H9 (cell line): Measurements from ENCODE around the gene LINGO4. TPM values are rescaled to one million over a fixed set of nuclear protein-coding genes. Genes with fewer than 3 reads are reported as not detected.
A peak's percentile ranks its signal among the peaks of the same experiment; 100 is the strongest.

Source experiments
- DNase-seq: peaks from one replicate; pipeline ENCODE4 v3.0.0-alpha.2; 2017
- H2AFZ ChIP-seq: one replicate; pipeline ENCODE4 v1.6.1; 2013; ENCODE audit warnings: mild to moderate bottlenecking, low read length, control low read depth, moderate library complexity
- H2AK5ac ChIP-seq: 2 replicates; pipeline ENCODE4 v1.6.1; 2013; ENCODE audit warnings: low read length, control low read depth, mixed read lengths; ENCODE audit not compliant: insufficient read length
- H2BK120ac ChIP-seq: one replicate; pipeline ENCODE4 v1.6.1; 2013; ENCODE audit warnings: low read depth, mild to moderate bottlenecking, low read length, control low read depth, inconsistent platforms; ENCODE audit not compliant: poor library complexity, severe bottlenecking
- H2BK12ac ChIP-seq: 2 replicates; pipeline ENCODE4 v1.6.1; 2013; ENCODE audit warnings: low read length, control low read depth, mixed read lengths, low read depth; ENCODE audit not compliant: insufficient read length
- H2BK15ac ChIP-seq: 2 replicates; pipeline ENCODE4 v1.6.1; 2013; ENCODE audit warnings: low read depth, low read length, control low read depth
- H2BK20ac ChIP-seq: one replicate; pipeline ENCODE4 v1.6.1; 2013; ENCODE audit warnings: low read depth, mild to moderate bottlenecking, low read length, control low read depth, inconsistent platforms; ENCODE audit not compliant: poor library complexity, severe bottlenecking
- H2BK5ac ChIP-seq: 2 replicates; pipeline ENCODE4 v1.6.1; 2013; ENCODE audit warnings: low read length, control low read depth, mixed read lengths; ENCODE audit not compliant: insufficient read length
- H3K14ac ChIP-seq: 2 replicates; pipeline ENCODE4 v1.6.1; 2013; ENCODE audit warnings: low read length, control low read depth; ENCODE audit not compliant: insufficient read depth
- H3K18ac ChIP-seq: 2 replicates; pipeline ENCODE4 v1.6.1; 2013; ENCODE audit warnings: low read depth, mild to moderate bottlenecking, mixed read lengths, low read length, control low read depth; ENCODE audit not compliant: insufficient read length
- H3K23ac ChIP-seq: 2 replicates; pipeline ENCODE4 v1.6.1; 2013; ENCODE audit warnings: low read length, control low read depth, mixed read lengths, low read depth; ENCODE audit not compliant: insufficient read length
- H3K23me2 ChIP-seq: 2 replicates; pipeline ENCODE4 v1.6.1; 2013; ENCODE audit warnings: low read depth, mild to moderate bottlenecking, mixed read lengths, low read length, control low read depth; ENCODE audit not compliant: insufficient read length, poor library complexity, severe bottlenecking
- H3K27ac ChIP-seq: 2 replicates; pipeline ENCODE4 v1.5.1; 2013; ENCODE audit warnings: low read length, control low read depth, mixed read lengths, low read depth; ENCODE audit not compliant: insufficient read length
- H3K27me3 ChIP-seq: 2 replicates; pipeline ENCODE4 v1.6.1; 2013; ENCODE audit warnings: low read length, control low read depth, inconsistent platforms; ENCODE audit not compliant: insufficient read depth
- H3K4ac ChIP-seq: 2 replicates; pipeline ENCODE4 v1.6.1; 2013; ENCODE audit warnings: low read depth, mild to moderate bottlenecking, control low read depth, inconsistent platforms, low read length, moderate library complexity
- H3K4me1 ChIP-seq: 2 replicates; pipeline ENCODE4 v1.6.1; 2013; ENCODE audit warnings: low read length, control low read depth, inconsistent platforms; ENCODE audit not compliant: insufficient read depth
- H3K4me2 ChIP-seq: 2 replicates; pipeline ENCODE4 v1.6.1; 2013; ENCODE audit warnings: low read length, control low read depth, mixed read lengths; ENCODE audit not compliant: insufficient read length, insufficient read depth
- H3K56ac ChIP-seq: 2 replicates; pipeline ENCODE4 v1.6.1; 2013; ENCODE audit warnings: low read depth, mild to moderate bottlenecking, mixed read lengths, low read length, control low read depth; ENCODE audit not compliant: insufficient read length
- H3K79me1 ChIP-seq: 2 replicates; pipeline ENCODE4 v1.6.1; 2013; ENCODE audit warnings: low read depth, mild to moderate bottlenecking, moderate library complexity, low read length, control low read depth, inconsistent platforms; ENCODE audit not compliant: insufficient read depth, poor library complexity, severe bottlenecking
- H3K79me2 ChIP-seq: 2 replicates; pipeline ENCODE4 v1.6.1; 2013; ENCODE audit warnings: low read length, control low read depth, inconsistent platforms; ENCODE audit not compliant: insufficient read depth
- H3K9ac ChIP-seq: 2 replicates; pipeline ENCODE4 v1.6.1; 2013; ENCODE audit warnings: low read length, control low read depth, mixed read lengths; ENCODE audit not compliant: insufficient read length; ENCODE audit errors: extremely low read depth
- H3K9me3 ChIP-seq: one replicate; pipeline ENCODE4 v1.6.1; 2013; ENCODE audit warnings: low read depth, low read length, inconsistent platforms; ENCODE audit not compliant: control insufficient read depth
- H3T11ph ChIP-seq: one replicate; pipeline ENCODE4 v1.6.1; 2013; ENCODE audit warnings: mild to moderate bottlenecking, low read length, control low read depth, inconsistent platforms
- H4K20me1 ChIP-seq: one replicate; pipeline ENCODE4 v1.6.1; 2013; ENCODE audit not compliant: control insufficient read depth, insufficient read length, insufficient read depth
- H4K5ac ChIP-seq: 2 replicates; pipeline ENCODE4 v1.6.1; 2013; ENCODE audit warnings: low read depth, mild to moderate bottlenecking, mixed read lengths, low read length, control low read depth; ENCODE audit not compliant: insufficient read length
- H4K8ac ChIP-seq: replicated peaks from 2 replicates; pipeline ENCODE4 v1.6.1; 2013; ENCODE audit warnings: low read length, control low read depth, mixed read lengths, low read depth; ENCODE audit not compliant: insufficient read length
- H4K91ac ChIP-seq: 2 replicates; pipeline ENCODE4 v1.6.1; 2013; ENCODE audit warnings: low read depth, mild to moderate bottlenecking, moderate library complexity, mixed read lengths, low read length, control low read depth; ENCODE audit not compliant: insufficient read length
- H3K27ac Mint-ChIP-seq, 3 experiments: 2 replicates in 2 of 3; 3 replicates in 1 of 3; pipeline ENCODE4 v1.8.0; 2020 to 2021; ENCODE audit warnings: mixed read lengths in 3 of 3, mild to moderate bottlenecking in 1 of 3, moderate library complexity in 1 of 3
- H3K27me3 Mint-ChIP-seq: 2 replicates; pipeline ENCODE4 v1.8.0; 2021; ENCODE audit warnings: low read depth, mild to moderate bottlenecking, moderate library complexity, mixed read lengths
- H3K36me3 Mint-ChIP-seq, 3 experiments: 2 replicates in 2 of 3; 3 replicates in 1 of 3; pipeline ENCODE4 v1.8.0; 2020 to 2021; ENCODE audit warnings: low read depth in 3 of 3, mixed read lengths in 3 of 3; ENCODE audit not compliant: insufficient read depth in 1 of 3
- H3K4me1 Mint-ChIP-seq, 2 experiments: 2 replicates each; pipeline ENCODE4 v1.8.0; 2020; ENCODE audit warnings: mixed read lengths in 2 of 2
- H3K4me3 Mint-ChIP-seq, 2 experiments: 2 replicates in 1 of 2; 3 replicates in 1 of 2; pipeline ENCODE4 v1.8.0; 2020 to 2021; ENCODE audit warnings: mild to moderate bottlenecking in 2 of 2, mixed read lengths in 2 of 2, moderate library complexity in 1 of 2
- H3K9me3 Mint-ChIP-seq, 2 experiments: 2 replicates in 1 of 2; 3 replicates in 1 of 2; pipeline ENCODE4 v1.8.0; 2020; ENCODE audit warnings: mild to moderate bottlenecking in 2 of 2, mixed read lengths in 2 of 2, moderate library complexity in 1 of 2
- WGBS: extraction: QIAGEN DNeasy Blood & Tissue Kit; methylation state at CpG from one replicate; pipeline ENCODE4 v1.1.7; 2013; ENCODE audit warnings: missing lambda C conversion rate, low lambda C conversion rate, mixed read lengths; ENCODE audit not compliant: insufficient read length; ENCODE audit errors: extremely low coverage; 5-methylcytosine and 5-hydroxymethylcytosine counted together
- total RNA-seq: library from RNA; stranded (reverse); gene quantifications from 2 replicates; pipeline ENCODE4 v1.2.1, GENCODE V29; 2021
- TF ChIP-seq, protein P1 (sequence below): fragments of 200-600 bp; sonication (generic); conservative IDR thresholded peaks from 3 replicates; pipeline ENCODE4 v1.8.0; 2021; ENCODE audit warnings: antibody characterized with exemption, mild to moderate bottlenecking

LINGO4 gene
- total RNA-seq, 1 experiment from 2014 or later, result not detected

DNA sequence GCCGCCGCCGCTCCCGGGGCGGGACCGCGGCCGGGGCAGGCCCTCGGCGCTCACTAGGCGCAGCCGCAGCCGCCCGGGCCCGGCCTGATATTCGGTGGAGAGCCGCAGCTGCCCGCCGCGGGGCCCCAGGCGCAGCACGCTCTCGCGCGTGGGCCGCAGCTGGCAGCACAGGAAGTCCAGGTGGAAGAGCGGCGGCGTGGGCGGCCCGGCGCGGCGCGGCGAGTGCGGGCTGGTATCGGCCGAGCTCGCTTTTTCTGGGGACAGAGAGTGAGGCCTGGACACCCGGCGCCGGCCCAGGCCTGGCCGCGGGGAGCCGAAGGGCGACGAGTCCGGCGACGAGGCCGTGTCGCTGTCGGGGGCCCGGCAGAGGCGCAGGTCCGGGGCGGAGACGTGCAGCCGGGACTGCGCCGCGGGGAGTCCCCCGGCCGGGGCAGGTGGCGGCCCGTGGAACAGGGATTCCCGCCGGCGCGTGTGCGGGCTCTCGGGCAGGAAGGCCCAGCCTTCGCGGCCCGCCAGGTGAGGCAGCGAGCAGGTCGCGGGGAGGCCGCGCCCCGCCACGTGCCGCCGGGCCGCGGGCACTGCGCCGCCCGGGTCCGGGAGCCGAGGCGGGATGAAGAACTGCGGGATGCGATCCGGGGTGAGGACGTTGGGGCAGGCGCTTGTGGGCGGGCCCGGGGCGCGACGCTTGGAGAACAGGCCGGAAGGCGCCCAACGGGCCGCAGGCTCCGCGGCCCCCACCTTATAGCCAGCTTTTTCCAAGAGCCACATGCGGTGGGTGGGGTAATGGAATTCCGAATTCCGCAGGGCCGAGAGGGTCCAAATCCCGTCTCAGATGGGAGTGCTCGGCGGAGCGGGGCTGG is 33.2 kb upstream of the LINGO4 start:
- H3K27ac ChIP-seq, result no peak overlapping the region
- no peak overlapping the region for H3K27ac Mint-ChIP-seq
- peak overlapping the region; percentile 76 to 86 for H3K4me3 Mint-ChIP-seq
- peak overlapping the region; percentile 14 for H3K18ac ChIP-seq
- no peak overlapping the region for H3K9ac ChIP-seq
- no peak overlapping the region for H3T11ph ChIP-seq
- no peak overlapping the region for H2BK120ac ChIP-seq
- no peak overlapping the region for H2BK20ac ChIP-seq
- no peak overlapping the region for H2BK12ac ChIP-seq
- H3K4me2 ChIP-seq, result peak overlapping the region; percentile 43
- H3K4ac ChIP-seq, result no peak overlapping the region
- H3K23ac ChIP-seq, result no peak overlapping the region
- WGBS, result no CpG with 5 or more reads among the region's 117 CpGs
- no peaks in the 10 kb centered on the region; a peak in 1 of 5 replicates for H3K9me3 Mint-ChIP-seq
- H2AFZ ChIP-seq, result no peak overlapping the region
- TF ChIP-seq, protein P1, sequence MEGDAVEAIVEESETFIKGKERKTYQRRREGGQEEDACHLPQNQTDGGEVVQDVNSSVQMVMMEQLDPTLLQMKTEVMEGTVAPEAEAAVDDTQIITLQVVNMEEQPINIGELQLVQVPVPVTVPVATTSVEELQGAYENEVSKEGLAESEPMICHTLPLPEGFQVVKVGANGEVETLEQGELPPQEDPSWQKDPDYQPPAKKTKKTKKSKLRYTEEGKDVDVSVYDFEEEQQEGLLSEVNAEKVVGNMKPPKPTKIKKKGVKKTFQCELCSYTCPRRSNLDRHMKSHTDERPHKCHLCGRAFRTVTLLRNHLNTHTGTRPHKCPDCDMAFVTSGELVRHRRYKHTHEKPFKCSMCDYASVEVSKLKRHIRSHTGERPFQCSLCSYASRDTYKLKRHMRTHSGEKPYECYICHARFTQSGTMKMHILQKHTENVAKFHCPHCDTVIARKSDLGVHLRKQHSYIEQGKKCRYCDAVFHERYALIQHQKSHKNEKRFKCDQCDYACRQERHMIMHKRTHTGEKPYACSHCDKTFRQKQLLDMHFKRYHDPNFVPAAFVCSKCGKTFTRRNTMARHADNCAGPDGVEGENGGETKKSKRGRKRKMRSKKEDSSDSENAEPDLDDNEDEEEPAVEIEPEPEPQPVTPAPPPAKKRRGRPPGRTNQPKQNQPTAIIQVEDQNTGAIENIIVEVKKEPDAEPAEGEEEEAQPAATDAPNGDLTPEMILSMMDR, result no peak
- H2BK5ac ChIP-seq, result no peak overlapping the region
- no peaks in the 10 kb centered on the region for H4K20me1 ChIP-seq
- H3K4me1 Mint-ChIP-seq, result peaks cover 24 to 28% of the 10 kb centered on the region in 2 experiments
- H3K56ac ChIP-seq, result no peak overlapping the region
- H4K5ac ChIP-seq, result no peak overlapping the region
- no peaks in the 10 kb centered on the region for H3K9me3 ChIP-seq
- peaks cover 39% of the 10 kb centered on the region for H3K27me3 Mint-ChIP-seq
- peaks cover 30% of the 10 kb centered on the region for H3K23me2 ChIP-seq
- H4K91ac ChIP-seq, result no peak overlapping the region
- peaks cover 0 to 2% (median 0%) of the 10 kb centered on the region in 3 experiments; a peak in 2 of 7 replicates for H3K36me3 Mint-ChIP-seq
- H3K14ac ChIP-seq, result peak overlapping the region; percentile 73
- H3K79me2 ChIP-seq, result no peaks in the 10 kb centered on the region
- H3K79me1 ChIP-seq, result no peaks in the 10 kb centered on the region
- H2AK5ac ChIP-seq, result no peak overlapping the region
- H4K8ac ChIP-seq, result no peak overlapping the region
- peaks cover 9% of the 10 kb centered on the region; the same call in 1 of the 2 replicates for H3K27me3 ChIP-seq
- H2BK15ac ChIP-seq, result no peak overlapping the region
- peaks cover 2% of the 10 kb centered on the region; the same call in 1 of the 2 replicates for H3K4me1 ChIP-seq
- no peak for DNase-seq
